ENCODE measurements around the gene FLYWCH1.

- TF ChIP-seq CTCF (IDR thresholded peaks at IDR 0.05; ENCODE audit: low read depth, low read length) (no peak), MYC (IDR thresholded peaks at IDR 0.05; ENCODE audit: low read depth, low read length) (no peak)
Measured at GRCh38 chr16:2953706-2954627, 42.2 kb downstream of the FLYWCH1 start.

All from NB4 (cell line).